ENCODE results near the gene TP73.
"Not testable (repeated sequence)": the region's sequence is repeated elsewhere in the genome, so short reads cannot be mapped to it uniquely, and the experiment has no call there.

The TP73 gene

DNA sequence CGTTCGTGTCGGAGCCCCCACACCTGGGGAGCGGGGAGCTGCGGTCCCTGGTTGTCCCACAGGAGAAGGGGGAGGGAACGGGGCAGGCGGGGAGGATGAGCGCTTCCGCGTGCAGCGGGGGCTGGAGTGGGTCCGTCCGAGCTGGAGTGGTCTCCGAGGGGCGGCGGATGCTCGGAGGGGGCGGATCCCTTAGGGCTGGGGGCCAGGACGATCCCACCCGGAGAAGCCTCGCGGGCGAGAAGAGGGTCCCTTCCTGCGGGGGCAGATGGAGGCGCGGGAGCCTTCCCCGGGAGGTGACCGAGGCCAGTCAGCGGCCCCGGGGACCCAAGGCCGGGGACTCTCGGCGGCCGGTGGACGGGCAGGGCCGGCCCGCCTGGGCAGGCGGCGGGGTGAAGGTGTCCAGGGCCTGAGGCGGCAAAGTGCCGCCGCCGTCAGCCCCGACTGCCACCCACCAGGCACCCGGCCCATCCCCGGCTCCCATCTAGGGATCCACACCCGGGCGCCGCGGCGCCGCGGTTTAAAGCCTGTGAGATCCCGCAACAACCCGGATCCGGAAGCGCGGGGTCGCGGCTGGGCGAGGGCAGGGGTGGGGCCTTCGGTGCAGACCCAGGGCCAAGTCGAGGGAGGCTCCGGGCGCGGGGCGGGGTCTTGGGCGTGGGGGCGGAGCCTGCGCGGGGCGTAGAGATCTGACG is 94.7 kb downstream of the TP73 start:
- DNase-seq: no peak

DNA sequence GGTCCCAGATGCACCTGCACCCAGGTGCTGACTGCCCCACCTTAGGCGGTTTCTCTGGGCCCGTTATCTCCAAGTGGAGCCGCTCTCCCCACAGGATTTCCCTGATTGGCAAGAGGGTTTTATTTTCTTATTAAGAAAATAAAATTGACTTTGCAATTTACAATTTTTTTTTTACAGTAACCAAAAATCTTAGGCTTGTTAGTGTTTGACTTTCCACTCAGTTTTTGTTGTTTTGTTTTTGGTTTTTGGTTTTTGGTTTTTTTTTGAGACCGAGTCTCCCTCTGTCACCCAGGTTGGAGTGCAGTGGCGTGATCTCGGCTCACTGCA is 95.2 kb downstream of the TP73 start:
- no peak for DNase-seq

DNA sequence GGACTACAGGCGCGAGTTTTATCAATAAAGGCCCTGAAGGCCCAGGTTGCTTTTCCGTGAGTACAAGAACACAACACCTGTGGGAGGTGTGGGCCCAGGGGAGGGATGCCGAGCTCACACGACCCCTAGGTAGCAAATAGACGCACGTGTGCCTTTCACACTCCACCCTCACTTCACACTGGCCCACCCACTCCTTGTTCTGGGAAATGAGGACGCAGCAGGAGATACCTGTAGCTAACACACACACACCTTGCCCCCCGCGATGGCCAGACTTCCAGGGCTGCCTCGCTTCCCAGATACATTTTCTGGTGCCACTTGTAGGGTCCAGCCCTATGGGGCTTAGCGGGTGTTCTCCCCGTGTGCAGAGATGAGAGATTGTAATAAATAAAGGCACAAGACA is 95.6 kb downstream of the TP73 start:
- no peak for DNase-seq

DNA sequence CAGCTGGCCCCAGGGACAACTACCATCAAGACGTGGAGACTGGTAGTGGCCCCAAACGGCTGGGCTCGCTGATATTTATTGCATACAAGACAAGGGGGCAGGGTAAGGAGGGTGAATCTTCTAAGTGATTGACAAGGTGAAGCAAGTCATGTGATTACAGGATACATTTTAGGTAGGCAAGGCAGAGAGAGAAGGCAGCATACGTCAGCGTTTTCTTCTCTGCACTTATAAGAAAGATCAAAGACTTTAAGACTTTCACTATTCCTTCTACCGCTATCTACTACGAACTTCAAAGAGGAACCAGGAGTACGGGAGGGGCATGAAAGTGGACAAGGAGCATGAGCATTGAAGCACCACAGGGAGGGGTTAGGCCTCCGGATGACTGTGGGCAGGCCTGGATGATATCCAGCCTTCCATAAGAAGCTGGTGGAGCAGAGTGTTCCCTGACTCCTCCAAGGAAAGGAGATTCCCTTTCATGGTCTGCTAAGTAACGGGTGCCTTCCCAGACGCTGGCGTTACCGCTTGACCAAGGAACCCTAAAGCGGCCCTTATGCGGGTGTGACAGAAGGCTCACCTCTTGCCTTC is 96.1 kb downstream of the TP73 start:
- DNase-seq: not testable (repeated sequence)

DNA sequence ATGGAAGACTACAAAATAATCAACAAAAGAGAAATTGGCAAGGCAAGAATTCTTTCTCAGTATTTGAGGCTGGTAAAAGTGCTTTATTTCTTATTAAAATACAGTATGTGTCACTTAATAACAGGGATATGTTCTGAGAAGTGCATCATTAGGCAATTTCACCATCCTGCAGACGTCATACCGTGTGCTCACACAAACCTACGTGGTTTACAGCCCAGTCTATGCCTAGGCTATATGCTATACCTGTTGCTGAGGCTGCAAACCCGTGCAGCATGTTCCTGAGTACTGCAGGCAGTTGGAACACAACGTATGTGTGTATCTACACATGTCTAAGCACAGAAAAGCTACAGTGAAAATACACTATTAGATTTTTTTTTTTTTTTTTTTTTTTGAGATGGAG is 97.2 kb downstream of the TP73 start:
- DNase-seq: no peak

DNA sequence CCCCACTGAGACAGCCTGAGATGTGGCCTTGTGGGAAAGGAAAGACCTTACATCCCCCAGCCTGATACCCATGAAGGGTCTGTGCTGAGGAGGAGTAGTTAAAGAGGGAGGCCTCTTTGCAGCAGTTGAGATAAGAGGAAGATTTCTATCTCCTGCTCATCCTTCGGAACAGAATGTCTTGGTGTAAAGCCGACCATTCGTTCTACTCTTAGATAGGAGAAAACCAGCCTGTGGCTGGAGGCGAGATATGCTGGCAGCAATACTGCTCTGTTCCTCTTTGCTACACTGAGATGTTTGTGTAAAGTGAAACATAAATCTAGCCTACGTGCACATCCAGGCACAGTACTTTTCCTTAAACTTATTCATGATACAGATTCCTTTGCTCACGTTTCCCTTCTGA is 98.4 kb downstream of the TP73 start:
- no peak for DNase-seq

DNA sequence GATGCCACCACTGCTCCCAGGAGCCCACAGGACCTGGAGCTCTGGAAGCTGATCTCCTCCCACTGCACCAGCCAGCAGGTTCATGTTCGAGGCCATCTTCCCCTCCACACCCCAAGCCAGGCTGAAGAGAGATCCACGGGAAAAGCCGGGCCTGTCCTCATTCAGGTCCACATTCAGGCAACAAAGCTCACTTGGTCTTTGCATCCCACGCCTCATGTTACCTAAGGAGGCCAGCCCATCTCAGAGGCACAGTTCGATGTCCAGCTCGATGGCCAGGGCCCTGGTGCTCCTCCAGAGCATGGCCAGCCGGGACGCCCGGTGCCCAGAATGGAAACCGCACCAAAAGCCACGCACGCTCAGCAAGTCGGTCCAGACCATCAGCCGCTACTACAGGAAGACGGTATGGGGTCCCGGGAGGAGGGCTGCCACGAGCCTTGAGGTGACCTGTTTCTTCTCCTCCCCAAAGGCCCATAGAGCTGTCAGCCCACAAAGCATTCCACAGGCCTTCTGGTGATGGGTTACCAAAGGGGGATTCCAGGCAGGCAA is 100.2 kb downstream of the TP73 start, which contains the start of gene CCDC27:
TSS of gene CCDC27 (plus strand) at position 51 of the 546 bp plus-strand sequence. CDS start at position 83, 32 bp downstream.
- DNase-seq: no peak

DNA sequence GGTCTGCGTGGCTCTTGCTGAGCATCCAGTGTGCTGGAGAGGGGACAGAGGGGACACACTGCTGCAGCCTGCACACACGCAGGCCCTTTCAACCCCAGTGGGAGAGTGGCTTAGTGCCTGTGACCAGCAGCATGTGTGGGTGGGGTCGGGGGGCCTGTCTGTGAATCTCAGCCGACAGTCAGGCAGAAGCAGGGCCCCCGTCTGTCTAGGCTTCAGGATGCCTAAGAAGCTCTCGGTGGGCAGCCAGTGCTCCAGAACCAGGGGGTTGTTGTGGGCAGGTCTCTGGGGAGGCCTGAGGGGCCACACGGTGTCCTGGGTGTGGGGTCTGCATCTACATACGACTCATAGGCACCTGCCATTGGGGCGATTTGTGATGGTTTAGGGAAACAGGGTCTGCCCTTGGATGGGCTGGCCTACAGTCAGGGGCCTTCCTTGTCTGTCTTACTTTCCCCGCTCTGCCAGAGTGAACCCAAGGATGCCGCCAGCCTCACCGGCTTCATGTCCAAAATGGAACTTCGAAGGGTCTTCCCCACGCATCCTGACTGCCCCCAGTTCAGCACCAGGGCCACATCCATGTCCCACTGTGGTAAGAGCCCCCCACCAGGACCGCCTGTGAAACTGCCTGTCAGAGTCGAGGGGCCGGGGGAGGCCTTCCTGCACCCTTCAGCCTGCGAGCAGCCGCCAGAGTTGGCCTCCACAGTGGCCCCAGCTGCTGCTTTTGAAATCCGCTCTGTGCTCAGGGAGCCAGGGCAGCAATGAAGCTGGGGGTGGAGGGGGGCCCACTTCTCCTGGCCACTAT is 101.5 kb downstream of the TP73 start:
- DNase-seq: no peak

DNA sequence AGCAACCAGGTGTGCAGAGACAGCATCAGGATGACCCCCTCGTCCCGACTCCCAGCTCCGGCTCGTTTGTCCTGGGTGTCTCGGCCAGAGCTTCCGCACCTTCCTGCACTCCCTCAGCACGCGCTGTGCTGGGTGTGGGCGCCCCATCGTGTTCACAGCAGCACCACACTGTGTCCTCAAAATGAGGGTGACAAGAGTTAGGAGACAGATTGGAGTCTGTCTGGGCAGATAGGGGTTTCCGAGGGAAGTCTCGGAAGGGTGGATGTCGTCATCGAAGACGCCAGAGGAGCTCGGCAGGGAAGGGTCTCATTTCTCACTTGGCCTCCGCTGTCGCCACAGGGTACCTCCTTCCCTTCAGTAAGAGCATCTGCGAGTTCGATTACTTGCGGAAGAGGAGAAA is 104.1 kb downstream of the TP73 start:
- no peak for DNase-seq

DNA sequence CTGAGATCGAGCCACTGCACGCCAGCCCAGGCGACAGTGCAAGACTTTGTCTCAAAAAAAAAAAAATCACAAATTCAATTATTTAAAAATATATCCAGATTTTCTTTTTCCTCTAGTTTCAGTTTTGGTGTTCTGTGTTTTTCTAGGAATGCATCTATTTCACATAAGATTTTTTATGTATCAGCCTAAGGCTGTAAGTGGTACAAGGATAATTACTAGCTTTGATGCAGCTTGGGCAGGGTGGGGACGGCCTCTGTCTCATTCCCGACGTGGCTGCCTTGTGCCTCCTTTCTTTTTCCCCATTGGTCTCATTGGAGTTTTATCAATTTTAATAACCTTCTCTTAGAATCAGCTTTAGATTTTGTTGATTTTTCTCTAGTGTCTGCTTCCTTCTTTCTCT is 106.8 kb downstream of the TP73 start:
- no peak for DNase-seq

DNA sequence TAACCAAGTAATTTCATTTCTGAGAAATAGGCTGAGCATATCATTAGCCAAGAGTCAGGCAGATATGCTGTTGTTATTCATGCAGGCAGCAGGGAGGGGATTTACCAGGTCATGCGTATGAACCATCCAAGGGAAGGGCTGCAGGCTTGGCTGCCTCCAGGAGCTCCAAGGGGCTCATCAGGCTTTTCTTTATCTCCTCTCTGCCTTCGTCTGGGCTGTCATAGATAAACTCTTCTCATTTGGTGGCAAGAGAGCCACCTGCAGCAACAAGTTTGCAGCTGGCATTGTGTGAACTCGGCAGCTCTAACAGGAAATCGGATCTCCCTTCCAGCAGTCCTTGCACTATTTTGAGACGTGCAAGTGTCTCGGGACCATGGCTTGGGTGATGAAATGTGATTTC is 107.5 kb downstream of the TP73 start:
- no peak for DNase-seq

DNA sequence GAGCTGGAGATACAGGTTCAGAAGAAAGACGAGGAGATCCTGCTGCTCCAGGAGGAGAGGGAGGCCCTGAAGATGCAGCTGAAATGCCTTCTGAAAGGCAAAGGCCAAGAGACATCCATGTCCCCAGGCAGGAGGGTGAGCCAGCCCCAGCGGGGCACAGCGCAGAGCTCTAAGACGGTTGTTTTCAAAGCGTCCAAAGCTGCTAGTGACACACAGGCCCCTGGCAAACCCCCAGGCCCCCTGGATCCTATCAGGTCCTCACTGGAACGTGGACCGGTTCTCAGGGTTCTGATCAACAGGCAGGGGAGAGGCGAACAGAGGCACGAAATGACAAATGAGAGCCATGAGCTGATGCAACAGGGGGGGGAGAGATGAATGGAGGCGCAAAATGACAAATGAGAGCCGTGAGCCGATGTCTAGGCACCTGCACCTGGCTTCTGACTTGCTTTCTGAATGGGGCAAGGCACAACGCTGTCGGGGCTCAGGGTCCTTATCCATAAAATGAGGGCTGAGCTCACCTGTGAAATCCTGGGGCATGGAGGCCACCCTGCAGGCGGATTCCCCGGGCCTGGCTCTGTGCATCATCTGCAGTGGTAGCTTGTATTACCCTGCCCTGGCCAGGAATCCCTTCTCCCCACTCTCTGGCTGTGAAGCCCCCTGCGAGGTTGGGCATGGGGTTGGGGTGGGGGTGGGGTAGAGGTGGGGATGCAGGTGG is 109.1 kb downstream of the TP73 start:
- DNase-seq: no peak

DNA sequence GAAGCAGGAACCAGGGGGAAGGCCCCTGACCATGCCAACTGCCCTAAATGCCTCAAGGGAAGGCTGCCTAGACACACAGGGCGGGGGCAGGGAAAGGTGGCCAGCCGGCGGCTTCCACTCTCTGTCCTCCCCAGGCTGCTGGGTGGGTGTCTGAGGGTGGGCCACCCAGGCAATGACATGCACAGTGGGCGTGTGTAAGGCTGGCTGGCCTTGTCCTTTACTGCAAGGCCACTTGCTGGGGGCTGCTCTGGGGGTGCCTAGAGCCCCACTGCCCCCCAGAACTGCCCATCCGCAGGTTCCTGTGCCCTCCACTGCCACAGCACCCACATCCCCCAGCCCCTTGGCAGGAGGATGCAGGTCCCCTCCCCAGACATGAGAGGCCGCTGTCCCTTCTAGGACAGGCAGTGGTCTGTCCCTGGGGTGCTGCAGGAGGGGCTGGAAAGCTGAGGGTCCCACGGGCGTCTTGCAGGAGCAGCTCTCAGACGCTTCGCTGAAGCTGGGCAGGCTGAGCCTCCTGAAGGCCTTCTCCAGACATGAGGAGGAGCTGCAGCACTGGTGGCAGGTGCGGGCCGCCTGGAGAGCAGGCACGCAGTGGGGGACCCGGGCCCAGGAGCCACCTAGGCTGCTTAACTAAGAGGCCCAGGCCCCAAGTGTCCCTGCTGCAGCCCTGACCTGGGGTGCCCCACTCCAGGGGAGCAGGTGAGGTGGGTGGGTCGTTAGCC is 110.0 kb downstream of the TP73 start:
- no peak for DNase-seq

DNA sequence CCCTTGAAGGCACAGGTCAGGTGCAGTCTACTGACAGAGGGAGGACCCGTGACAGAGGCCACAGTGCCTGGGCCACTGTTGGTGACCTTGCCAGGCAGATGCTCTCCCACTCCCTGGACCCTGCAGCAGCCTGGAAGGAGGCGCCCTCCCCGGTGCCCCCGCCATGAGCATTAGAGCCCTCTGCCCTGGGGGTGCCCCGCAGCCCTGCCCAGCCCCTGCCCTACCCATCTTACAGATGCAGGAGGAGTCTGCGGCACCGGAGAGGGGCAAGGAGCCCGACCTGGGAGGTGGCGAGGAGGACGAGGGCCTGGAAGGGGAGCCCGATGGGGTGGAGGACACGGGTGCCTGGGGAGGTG is 110.5 kb downstream of the TP73 start:
- no peak for DNase-seq

DNA sequence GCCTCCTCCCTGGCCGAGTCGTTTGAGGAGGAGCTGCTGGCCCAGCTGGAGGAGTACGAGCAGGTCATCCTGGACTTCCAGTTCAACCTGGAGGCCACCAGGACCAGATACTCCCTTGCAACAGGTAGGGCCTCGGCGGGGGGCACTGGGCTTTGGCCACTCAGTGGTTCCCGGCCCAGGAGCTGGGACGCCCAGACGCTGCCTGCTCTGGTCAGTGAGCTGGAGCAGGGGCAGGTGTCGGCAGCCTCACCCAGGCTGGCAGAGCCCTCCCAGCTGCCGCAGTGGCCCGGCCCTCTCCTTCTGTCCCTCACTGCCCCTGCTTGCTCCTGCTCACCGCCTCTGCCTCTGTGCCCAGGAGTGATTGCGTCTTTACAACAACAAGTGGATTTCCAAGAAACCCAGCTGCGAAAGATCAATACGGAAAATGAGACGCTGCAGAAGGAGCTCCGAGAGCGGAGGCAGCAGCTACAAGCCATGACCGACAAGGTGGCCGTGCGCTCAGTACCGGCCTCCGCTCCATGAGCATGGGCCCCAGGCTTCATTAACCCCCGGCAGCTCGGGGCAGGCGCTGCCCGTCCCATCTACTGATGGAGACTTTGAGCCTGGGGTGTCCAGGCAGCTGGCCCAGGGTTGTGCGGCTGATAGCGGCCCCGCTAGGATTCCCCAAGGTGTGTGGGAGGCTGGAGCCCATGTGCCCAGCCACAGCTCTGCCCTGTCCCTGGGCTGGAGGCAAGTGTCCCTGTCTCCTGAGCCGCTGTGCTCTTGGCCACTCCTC is 111.2 kb downstream of the TP73 start:
- no peak for DNase-seq

DNA sequence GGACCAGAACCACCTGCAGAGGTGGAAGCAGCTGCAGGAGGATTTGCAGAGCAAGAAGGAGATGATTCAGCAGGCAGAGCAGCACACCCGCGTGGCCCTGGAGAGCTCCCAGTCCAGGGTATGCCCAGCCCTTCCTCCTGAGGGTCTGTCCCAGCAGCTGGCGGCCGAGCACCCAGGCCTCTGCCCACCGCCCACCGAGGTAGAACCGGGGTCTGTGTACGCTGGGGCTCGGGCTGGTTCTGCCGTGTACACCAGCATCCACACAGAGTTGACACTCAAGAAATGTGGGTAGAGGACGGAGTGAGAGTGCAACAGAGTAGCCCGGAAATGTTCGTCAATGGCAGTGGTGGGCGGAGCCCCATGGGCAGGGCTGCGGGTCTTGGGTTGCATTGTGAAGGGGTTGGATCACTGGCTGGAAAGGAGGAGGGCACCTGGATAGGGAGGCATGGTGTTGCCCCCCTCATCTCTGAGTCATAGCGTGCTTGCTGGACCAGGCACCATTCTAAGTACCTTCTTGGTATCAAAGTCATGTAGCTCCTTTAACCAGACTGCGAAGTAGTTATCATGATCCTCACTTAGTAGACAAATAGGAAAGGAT is 115.1 kb downstream of the TP73 start:
- no peak for DNase-seq

DNA sequence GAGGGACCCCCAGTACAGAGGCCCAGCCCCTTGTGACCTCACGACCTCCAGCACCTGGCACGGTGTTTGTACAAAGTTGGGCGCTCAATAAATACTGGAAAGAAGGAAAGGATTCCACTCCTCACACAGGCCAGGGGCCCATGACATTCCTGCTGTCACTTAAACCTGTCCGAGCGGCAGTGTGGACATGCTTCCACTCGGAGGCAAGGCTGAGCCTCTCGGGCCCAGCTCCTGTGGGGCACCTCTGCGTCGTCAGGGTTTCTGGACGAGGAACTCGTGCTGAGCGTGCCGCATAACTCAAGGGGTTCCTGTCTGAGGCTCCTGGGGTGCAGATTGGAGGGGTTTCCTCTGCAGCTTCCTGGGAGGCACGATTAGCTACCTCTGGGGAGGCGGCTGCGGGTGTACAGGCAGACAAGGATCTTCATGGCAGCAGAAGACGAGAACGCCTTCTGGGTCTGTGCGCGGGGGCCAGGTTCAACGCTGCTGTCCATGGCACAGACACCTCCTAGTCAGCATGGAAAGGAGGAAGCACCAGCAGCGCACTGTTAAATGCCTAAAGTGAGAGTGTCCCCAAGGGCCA is 116.6 kb downstream of the TP73 start:
- no peak for DNase-seq

DNA sequence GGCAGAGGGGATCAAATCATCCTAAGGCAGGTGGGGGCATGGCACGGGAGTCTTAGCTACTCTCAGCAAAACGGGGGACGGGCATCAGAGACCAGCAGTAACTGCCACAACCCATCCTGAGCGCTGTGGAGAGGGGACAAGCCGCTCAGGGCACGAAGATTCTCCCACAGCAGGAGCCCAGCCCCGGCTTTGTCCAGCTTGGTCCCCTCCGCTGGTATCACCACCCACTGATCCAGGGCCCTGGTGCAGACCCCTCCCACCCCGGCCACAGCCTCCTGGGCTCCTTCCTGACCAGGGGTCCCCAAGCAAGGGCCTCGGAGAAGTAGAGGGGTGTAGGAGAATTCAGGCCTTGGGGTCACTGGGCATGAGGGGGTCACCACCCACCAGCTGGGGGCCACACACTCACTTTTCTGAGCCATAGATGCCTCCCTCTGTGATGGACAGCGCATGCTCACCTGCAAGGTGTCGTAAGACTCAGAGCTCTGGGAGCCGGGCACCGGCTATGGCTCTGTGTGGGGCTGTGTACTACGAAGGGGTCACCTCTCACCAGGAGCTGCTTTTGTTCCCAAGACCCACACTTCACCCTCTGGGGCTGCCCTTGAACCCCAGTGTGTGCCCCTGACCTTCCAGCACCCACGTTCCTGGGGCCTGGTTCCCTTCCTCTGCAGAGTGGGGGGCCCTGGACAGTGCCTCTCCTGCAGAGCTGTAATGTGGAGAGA is 117.9 kb downstream of the TP73 start:
- DNase-seq: no peak

DNA sequence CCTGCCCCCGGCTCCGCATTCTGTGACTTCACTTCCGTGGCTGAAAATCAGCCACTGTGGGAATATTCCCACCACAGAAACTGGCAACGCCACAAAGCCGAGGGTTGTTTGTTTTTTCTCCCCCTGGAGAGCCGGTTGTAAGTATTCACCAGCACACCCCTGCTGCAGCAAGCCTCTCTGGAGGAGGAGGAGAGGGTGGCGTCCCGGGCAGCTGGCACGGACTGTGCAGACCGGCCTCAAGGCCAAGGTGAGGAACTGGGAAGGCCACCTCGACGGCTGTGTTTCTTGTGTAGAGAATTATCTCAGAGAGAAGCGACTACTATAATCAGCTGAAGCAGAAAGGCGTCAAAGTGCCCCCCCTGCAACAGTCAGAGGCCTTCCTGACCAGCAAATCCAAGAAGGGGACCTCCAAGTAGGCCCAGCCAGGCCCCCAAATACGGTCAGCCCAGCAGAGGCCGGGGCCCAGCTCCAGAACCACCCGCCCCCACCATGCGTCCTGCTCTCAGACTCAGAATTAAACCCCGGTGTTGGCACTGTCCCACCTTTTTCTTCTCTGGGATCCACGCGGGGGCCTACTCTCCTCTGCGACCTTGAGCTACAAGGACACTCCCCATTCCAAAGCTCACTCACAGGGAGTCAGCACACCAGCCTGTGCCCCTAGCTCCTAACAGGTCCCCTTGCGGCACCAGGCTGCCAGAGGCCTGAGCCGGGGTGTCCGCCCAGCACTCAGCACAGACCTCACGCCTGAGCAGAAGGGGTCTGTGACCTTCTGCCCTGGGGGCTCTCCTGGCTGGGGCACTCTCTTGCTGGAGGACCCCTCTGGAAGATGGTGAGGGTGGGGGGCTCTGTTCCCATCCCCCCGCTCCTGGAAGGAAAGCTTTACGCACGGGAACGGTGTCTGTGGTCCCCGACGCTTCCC is 119.1 kb downstream of the TP73 start:
- no peak for DNase-seq

All from cortex of kidney (tissue), 1 donor.